GOT3 (cell line): ENCODE results near the gene SLC14A1.
"Not testable (repeated sequence)": the region's sequence is repeated elsewhere in the genome, so short reads cannot be mapped to it uniquely, and the experiment has no call there.

Experiments
- DNase-seq: peaks from one replicate; lab custom pipeline; 2025; ENCODE audit warnings: mixed read lengths; lab: John Stamatoyannopoulos, UW

SLC14A1 gene

DNA sequence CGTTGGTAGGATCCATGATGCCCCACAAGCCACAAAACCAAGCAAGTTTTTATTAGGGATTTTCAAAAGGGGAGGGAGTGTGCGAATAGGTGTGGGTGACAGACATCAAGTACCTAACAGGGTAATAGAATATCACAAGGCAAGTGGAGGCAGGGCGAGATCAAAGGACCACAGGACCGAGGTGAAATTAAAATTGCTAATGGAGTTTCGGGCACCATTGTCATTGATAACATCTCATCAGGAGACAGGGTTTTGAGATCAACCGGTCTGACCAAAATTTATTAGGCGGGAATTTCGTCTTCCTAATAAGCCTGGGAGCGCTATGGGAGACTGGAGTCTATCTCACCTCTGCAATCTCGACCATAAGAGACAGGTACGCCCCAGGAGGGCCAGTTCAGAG lies 33.7 kb downstream of the SLC14A1 start:
- not testable (repeated sequence) for DNase-seq

DNA sequence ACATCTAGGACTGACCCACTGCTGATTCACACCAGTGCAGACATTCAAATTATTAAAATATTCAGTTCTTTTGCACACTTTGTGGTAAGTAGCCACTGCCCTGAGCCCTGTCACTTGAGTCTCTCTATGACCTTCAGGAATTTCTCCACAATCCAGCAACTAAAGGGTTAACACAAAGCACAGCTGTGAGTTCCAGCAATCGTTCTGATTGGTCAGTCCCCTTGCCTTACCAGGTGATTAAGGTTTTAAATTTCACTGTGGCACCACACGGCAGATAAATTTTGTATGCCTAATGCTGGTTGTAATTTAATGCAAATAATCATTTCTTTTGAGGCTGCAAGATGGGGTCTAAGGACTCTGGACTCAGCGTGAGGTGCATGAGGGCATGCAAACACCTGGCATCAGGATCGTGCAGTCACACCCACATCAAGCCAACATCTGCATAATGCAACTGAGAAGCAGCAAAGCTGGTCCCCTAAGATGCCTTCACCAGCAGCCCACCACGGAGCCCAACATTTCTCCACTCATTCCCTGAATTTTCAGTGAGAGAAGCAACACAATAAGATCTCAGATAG lies 36.6 kb downstream of the SLC14A1 start:
- DNase-seq, result no peak

GRCh38 chr18:45761512-45762114 lies 37.6 kb downstream of the SLC14A1 start:
- DNase-seq, result no peak

DNA sequence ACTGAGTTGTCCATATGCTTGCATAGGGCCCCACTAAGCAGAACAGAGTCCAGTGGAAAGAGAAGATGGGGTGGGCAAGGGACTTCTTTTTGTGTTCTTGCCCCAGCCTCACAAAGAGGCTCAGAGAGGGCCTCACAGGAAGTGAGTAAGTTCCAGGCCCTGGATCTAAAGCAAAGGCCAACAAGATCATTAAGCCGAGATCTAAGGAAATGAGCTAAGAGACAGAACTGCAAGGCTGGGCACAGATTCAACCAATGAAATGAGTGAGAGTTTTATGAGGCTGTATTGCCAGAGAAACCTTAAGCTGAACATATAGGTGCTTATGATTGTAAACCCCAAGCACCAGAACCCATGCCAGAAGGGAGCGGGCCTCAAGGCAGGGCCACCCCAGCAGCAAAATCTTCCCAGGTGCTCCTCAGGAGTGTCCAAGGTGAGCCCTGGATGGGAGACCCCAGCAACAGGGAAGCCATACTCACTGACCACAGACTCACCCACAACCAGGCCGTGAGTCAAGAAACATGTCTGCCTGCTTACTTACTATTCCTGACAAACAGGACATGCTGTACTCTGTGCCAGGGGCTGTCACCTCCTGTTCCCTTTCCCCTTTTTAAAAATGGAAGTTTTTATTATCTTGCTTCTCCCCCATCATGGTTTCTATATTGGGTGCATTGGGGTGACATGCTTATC lies 40.2 kb downstream of the SLC14A1 start:
- no peak for DNase-seq

- no peak for DNase-seq
Observed at GRCh38 chr18:45765796-45766195, 41.8 kb downstream of the SLC14A1 start.

- no peak for DNase-seq
Observed at GRCh38 chr18:45771587-45772480, 47.9 kb downstream of the SLC14A1 start.

- no peak for DNase-seq
Observed at GRCh38 chr18:45774065-45774521, 50.1 kb downstream of the SLC14A1 start.

DNA sequence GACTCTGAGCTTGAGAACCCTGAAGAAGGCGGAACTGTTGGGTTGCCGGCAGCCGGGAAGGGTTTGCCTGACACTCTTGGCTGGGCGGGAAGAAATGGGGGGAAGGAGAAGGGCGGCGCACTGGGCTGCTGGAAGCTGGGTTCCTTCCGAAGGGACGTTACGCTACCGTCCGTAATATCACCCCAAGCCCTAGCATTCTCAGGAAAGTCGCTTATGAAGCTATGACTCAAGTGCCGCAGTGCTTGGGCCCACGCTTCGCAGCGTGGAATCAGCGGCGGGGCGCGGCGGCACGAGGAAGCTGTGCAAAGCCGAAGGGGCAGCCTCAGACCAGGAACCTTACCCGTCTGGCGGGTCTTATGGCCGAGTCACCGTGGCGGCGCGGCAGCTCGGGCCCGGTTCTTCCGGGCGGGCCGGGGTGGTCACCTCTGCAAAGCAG lies 51.3 kb downstream of the SLC14A1 start:
- no peak for DNase-seq

DNA sequence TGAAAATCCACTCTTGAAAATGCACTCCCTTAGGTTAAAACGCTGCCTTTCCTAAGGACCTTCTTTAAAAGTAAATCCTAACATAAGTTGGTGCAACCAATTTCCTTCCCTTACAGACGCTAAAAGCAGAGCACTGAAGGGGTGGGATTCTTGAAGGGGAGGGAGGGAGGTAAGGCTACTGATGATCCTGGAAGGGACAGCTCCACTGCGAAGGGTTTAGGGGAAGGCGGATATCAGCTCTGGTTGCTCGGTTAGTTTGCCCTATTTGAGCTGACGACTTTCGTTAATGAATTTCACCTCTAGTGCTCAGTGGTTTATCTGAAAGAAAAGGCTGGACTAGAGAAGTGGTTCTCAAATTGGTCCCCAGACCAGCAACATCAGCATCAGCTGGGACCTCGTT lies 51.8 kb downstream of the SLC14A1 start:
- no peak for DNase-seq

DNA sequence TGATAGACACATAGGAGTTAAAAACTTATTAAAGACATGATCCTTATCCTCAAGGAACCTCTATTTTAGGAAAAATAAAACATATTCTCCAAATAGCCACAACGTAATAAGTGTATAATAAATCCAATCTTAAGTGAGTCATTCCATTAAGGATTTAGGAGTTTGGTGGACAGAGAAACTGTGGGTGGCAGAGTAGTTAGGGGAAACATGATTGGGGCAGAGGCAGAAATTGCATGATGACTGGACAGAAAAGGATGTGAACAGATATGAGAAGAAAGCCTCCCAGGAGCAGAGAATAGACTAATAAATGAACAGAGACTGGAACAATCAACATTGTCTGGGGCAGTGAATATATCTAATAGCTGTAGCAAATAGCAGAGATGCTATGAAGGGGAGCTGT lies 53.4 kb downstream of the SLC14A1 start:
- no peak for DNase-seq

DNA sequence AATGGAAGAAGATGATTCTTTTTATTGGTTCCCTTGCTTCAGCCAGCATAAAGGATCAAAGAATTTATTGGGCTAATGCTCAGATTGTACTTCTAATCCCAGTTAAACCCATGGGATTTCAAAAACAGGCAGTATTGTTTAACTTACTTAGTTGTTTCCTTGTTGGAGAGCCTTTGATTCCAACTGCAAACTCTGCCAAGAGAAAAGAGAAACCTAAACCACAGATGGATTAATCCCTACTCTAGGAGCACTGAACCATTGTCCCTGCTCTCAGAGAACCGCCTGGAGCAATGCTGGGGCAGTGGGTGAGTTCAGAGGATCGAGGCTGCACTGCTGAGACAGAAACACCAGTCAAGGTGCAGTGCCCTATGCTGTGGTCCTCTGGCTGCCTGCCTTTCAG lies 56.6 kb downstream of the SLC14A1 start:
- DNase-seq, result no peak

- no peak for DNase-seq
Observed at GRCh38 chr18:45782662-45783061, 58.7 kb downstream of the SLC14A1 start.

DNA sequence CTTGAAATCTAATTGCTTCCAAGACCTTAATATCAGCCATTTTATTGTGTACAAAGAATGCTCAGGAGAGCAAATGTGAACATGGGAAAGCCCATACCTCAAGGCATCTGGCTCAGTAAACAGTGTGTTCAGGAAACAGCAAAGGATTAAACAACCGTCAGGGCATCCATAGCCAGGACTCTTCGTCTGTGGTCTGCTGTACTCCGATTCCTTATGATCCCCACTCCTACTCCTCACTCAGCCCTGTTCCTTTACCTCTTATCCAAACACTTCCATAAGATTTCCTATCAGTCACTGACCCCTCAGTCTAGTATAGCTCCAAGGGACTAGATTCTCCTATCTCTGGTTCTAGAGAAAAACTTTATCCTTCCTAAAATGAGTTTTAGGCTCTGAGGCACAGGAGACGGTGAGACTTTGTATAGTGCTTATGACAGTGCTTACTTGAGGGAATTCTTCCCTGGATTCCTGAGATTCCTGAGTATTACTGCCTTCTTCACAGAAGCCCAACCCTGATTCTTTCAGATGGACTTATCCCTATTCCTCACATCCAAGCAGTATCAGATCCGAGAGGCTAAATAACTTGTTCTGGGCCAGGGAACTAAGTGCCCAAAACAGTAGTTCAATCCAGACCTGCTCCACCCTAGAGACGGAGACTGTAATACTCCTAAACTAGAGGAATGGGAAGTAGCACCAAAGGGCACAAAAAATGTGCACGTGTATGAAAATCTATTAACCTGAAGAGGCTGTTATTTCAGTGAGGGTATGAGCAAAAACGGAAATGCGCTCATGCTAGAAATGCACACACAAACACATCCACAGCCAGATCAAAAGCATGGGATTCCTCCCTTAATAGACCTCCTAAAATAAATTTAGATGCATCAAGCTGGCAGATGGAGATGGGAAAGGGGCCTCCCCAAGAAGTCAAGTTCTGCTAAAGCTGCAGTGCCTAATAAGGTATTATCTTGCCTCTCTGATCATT lies 59.4 kb downstream of the SLC14A1 start:
- DNase-seq, result no peak

DNA sequence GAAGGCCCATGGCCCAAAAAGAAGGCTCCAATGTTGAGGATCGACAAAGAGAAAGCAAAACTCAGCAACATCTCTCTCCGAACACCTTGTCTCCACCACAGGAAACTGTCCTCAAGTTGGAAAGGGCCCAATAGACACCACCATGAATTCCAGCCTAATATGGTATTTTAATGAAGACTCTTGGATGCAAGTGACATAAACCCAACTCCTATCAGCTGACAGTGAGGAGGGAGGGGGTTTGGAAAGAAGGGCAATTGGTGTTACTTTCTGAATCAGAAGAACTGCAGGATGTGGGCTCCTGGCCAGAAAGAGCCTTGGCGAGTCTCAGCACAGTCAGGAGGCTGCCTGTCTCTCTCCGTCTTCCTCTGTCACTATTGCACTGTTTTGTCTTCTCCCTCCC lies 61.2 kb downstream of the SLC14A1 start:
- DNase-seq, result no peak

- no peak for DNase-seq
Observed at GRCh38 chr18:45786941-45787340, 63.0 kb downstream of the SLC14A1 start.

DNA sequence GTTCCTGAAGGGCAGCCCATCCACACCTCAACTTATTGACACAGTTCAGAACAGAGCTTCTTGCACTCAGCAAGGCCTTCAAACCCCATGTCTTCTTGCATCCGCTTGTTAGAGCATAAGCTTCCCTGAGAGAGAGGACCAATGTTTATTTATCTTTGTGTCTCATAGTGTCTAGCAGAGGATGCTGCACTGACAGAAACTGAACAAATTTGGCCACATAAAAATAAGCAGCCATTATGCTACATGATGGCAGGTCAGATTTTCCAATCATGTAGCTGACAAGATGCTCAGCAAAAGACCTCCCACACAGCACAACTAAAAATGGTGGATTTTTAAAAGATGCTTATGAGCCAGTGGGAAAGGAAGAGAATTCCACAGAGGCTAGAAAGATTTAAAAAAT lies 63.4 kb downstream of the SLC14A1 start:
- DNase-seq, result no peak

DNA sequence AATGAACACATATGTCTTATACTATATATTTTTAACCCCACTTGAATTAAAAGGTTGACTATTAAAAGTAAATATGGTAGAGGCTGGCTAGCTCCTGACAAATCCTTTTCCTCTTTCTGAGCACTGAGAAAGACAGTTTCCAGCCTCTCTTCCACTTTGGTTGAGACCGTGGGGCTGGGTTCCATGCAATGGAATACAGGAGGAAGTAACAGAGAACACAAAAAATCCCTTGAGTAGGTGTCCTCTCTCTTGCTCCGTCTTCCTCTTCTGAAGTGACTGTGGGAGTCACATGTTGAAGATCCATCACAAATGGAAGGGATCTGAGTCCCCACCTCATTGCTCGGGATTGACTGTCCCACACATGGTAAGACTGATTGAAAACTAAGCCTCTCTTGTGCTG lies 64.9 kb downstream of the SLC14A1 start:
- no peak for DNase-seq

GRCh38 chr18:45792506-45793263 lies 68.7 kb downstream of the SLC14A1 start:
- no peak for DNase-seq

GRCh38 chr18:45793264-45793965 lies 69.4 kb downstream of the SLC14A1 start:
- no peak for DNase-seq
